HG02870 (cell line): ENCODE data around the gene HABP4.

Experiments used
- ATAC-seq: cut with Tn5 transposase; IDR thresholded peaks from one replicate; pipeline ENCODE4 v1.9.1; 2021; ENCODE audit warnings: mild to moderate bottlenecking, moderate library complexity; ENCODE audit not compliant: unreplicated experiment

Gene HABP4

DNA sequence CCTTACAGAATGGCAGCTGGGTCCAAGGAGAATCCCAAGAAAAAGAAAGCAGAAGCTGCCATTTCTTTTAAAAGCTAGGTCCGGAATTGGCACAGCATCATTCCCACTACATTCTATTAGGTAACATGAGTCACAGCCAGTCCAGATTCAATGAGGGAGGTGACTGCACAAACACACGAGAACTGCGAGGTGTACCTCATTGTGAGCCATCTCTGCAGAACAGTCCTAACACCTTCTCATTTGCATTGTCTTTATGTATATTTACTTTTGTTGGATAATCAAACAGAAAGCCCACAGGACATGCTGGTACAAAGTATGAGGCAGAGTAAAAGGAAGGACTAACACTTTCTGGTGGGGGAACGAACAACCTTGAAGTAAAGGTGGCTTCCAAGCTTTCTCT lies 14.6 kb upstream of the HABP4 start:
- ATAC-seq: no peak

DNA sequence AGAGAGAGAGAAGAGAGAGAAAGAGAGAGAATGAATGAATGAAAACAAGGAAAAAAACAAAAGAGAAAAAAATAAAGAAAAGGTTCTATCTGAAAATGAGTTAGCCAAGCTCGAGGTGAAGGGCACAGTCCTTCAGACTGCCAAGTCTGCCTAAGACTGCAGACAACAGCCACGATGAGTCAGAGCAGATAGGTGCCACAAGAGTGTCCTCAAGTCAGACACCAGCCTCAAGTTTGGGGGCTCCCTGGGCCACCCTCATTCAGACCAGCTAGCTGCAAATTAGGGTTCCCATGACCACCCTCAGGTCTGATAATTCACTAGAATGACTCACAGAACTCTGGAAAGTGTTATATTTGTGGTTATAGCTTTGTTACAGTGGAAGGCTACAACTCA lies 13.9 kb upstream of the HABP4 start:
- no peak for ATAC-seq

DNA sequence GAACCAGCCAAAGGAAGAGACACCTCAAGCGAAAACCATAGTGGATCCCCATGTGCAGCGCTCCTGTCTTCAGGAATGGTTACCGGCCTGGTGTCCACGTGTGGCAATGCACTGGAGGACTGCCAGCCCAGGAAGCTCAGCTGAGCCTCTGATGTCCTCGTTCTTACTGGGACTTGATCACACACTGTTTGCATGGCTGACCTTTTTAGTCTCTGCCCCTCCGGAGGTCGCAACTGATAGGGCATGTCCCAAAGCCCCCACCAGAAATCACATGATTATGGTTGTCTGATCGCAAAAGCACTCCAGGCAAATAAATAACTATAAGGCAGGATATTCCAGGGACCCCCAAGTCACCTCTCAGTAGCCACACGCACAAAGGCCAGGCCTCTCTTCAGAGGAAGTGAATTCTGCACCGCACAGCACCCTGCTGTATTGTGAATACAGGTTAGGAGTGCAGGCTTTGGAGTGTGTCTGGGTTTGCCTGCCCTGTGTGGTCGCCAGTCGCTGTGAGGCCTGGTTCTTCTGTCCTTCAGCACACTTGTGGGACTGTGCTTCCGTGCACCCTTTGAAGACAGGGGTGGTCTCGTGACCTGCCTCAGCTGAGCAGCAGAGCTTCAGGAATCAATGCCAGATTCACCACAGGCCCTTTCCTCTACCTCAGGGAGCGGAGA lies 13.4 kb upstream of the HABP4 start:
- no peak for ATAC-seq

DNA sequence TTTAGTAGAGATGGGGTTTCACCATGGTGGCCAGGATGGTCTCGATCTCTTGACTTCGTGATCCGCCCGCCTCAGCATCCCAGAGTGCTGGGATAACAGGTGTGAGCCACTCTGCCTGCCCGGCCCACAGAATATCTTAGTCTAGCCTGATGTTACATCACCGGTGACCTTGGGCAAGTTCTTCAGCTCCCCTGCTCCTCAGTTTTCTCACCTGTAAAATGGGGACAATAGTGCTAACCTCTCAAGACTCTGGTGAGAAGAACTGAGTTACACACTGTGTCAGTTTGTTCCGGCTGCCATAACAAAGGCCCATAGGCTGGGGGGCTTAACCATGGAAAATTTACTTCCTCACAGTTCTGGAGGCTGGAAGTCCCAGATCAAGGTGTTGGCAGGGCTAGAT lies 12.5 kb upstream of the HABP4 start:
- ATAC-seq: no peak

DNA sequence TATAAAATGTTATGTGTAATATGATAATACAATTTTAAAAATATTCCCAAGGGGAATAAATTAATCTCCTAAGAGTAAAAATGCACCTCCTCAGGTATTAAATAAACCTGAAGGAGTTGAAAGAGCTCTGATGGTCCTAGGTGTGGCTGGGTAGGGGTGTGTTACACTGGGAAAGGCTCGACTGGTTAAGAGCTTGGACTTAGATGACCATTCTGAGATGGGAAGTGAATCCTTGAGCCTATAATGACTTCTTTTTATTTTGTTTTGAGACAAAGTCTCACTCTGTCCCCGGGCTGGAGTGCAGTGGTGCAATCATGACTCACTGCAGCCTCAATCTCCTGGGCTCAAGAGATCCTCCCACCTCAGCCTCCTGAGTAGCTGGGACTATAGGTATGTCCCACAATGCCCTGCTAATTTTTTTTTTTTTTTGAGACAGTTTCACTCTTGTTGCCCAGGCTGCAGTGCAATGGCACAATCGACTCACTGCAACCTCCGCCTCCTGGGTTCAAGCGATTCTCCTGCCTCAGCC lies 9.2 kb upstream of the HABP4 start:
- ATAC-seq: no peak

GRCh38 chr9:96441798-96442445 lies 8.0 kb upstream of the HABP4 start:
- no peak for ATAC-seq

DNA sequence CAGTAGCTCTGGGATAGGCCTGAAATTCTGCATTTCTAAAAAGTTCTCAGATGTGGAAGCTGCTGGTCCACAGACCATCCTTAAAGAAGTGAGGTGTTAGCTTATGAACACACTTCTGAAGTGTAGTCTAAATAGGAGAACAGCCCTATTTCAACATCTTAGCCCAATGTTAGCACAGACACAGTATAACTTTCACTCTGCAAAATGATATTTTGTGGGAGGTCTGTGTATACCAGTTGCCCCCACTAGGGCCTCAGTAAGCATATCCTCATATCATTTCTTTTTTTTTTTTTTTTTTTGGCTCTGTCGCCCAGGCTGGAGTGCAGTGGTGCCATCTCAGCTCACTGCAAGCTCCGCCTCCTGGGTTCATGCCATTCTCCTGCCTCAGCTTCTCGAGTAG lies 7.5 kb upstream of the HABP4 start:
- no peak for ATAC-seq

- ATAC-seq: no peak
These were observed 2.6 kb upstream of the HABP4 start for GRCh38 chr9:96447406-96447805.

DNA sequence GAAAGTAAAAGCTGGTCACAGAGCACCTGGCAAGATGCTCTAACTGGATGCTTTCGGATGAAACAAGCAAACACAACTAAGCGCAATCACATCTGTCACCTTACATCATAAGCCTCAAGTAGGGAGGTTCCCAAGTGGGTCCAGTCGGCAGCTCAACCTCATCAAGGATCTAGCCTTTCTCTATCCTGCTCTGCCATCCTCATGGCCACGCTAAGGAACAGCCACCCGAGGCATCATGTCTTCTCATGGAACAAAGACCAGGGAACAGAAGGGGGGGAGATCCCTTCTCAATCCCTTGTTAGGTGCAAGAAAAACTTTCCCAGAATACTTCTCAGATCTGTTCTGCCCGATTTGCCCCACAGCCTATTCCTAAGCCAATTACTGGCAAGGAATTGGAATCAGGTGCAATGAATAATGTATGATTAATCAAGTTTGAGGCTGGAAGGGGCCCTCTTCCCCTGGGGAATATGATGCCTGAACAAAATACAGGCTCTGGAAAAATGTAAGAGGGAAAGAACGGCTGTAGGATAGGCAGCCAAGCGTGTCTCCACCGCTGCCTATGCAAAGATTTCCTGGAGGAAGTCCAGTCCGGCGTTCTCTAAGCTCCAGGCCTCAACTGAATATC lies 1.3 kb upstream of the HABP4 start:
- ATAC-seq: no peak

DNA sequence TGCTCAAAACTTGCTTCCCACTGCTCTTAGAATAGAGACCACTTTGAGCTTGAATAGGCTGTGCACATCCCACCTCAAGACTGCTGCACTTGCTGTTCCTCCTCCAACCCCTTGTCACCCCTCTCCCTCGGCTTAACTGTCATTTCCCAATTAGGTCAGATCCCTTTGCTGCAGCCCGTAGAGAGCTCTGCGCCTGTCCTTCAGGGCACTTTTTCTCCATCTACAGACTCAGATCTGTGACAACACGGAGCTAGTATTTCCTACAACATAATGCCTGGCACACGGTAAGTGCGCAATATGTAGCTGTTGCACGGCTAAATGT lies 485 bp upstream of the HABP4 start:
- ATAC-seq: no peak

DNA sequence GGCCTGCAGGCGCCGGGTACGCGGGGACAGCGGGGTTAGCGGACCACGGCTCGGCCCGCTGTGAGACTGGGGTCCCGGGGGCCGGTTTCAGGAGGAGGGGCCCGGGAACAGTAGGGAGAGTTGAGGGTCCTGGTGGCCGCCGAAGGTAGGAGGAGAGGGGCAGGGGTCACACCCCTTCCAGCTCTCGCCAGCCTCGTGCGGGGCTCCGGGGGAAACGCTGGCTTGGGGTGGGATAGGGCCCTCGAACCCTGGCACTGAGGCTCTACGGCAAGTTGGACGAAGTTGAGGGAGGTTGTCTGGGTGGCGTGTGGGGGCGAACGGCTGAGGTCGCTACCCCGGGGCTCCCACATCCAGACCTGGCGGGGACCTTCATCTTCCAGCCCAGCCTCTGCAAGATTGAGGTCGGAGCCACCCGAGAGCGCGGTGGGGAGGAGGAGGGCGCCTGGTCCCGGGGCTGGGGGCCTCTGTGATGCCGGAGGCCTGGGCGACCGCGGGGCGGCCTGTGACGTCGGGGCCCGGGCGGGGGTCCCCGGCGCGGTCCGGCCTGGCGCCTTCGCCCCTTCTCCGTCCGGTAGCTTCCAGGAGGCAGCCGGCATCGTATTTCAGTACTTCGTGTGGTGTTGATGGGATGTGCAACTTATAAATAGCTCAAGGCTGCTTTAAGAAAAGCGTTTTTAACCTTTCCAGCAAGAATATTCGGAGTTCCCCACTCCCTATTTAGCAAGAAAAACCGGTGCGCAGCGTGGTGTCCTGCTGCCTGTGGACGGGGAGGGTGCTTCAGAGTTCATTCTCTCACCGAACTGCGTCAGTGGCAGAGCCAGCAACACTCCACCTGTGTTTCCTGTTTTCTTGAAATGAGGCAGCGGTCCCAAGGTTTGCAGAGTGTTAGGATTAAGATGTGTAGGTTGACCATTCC lies 902 bp downstream of the HABP4 start:
- ATAC-seq: no peak

GRCh38 chr9:96453625-96454024 lies 3.7 kb downstream of the HABP4 start:
- no peak for ATAC-seq

- ATAC-seq: no peak
These were observed 7.3 kb downstream of the HABP4 start for GRCh38 chr9:96457266-96457665.

DNA sequence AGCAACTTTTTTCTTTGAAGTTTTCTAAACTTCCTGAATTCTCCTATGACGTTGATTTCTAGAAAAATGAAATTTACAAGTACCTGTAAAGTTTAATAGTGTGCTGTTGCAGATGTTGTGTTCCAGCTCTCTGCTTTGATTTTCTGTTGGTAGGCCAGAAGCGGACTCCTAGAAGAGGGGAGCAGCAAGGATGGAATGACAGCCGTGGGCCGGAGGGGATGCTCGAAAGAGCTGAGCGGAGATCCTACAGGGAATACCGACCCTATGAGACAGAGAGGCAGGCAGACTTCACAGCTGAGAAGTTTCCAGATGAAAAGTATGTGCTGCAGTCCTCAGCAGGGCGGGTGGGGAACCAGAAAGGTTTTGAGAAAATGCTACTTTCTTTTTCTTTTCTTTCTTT lies 8.3 kb downstream of the HABP4 start:
- ATAC-seq: no peak

DNA sequence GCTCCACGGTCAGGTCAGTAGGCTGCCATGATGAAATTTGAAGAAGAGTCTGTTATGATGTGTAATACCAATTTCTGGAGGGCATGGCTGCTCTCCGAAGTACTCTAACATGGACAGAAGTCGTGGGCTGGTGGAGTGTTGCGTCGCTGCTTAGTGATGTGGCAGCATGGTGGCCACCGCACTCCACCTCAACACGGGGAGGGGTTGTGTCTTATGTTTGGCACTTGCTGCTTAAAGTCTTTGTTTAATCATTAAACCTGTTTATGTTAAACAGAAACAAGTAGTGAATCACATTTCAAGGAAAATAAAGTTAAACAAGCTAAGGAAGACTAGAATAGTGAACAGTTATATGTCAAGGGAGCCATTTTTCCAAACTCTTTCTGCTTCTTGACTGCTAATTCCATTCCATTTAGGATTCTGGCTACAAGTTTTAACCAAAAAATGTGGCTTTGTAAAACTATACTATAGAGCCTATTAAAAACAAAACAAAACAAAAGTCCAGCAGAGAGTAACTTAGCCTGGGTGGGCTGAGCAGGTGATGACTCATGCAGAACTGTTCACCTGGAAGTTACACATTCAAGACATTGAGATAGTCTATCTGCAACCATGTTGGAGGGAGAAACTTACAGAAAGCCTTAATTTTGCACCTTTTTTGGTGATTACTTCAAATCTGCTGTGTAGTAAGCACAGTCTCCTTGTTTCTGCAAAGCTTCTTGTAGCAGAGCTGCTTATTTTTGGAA lies 9.5 kb downstream of the HABP4 start:
- ATAC-seq: no peak

DNA sequence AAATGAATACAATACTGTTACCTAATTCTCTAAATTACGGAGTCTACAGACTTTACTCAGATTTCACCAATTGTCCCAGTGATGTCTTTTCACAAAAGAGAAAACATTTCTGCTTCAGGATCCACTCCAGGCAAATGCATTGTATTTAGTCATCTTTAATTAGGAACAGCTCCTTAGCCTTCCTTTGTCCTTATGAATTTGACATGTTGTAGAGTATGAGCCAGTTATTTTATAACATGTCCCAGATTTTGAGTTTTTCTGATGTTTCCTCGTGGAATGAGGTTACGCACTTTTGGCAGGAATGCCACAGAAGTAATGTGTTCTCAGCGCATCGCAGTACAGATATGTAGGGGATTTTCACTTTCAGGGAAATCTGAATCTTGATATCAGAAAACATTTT lies 10.5 kb downstream of the HABP4 start:
- no peak for ATAC-seq

GRCh38 chr9:96460882-96461281 lies 10.9 kb downstream of the HABP4 start:
- ATAC-seq: no peak

DNA sequence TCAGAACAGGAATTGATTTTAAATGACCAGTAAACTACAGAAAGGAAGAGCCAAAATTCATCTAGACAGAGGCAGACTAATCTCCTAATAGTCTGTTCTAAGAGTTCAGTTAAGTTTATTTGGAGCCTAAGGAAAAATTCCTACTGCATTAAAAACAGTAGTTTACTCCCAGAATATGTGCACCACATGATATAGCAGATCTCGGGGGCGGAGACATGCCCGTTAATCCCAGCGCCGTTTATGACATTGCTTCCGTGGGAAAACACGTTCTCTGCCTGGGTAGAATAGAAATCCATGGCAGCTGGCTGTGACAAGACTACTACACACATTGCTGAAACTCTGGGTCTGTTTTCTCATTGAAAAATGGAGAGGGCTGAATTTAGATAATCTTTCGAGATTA lies 11.4 kb downstream of the HABP4 start:
- ATAC-seq: no peak

DNA sequence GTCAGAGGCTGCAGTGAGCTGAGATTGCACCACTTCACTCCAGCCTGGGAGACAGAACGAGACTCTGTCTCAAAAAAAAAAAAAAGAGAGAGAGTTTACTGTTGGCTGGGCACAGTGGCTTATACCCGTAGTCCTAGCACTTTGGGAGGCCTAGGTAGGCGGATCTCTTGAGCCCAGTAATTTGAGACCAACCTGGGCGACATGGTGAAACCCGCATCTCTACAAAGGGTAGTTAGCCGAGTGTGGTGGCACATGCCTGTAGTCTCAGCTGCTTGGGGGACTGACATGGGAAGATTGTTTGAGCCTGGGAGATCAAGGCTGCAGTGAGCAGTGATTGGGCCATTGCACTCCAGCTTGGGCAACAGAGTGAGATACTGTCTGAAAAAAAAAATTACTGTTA lies 12.6 kb downstream of the HABP4 start:
- ATAC-seq: no peak

GRCh38 chr9:96464426-96464825 lies 14.5 kb downstream of the HABP4 start:
- no peak for ATAC-seq

- ATAC-seq: no peak
These were observed 17.8 kb downstream of the HABP4 start for GRCh38 chr9:96467784-96468183.
